Measurements from ENCODE around the gene TRIM24.

TRIM24 gene

DNA sequence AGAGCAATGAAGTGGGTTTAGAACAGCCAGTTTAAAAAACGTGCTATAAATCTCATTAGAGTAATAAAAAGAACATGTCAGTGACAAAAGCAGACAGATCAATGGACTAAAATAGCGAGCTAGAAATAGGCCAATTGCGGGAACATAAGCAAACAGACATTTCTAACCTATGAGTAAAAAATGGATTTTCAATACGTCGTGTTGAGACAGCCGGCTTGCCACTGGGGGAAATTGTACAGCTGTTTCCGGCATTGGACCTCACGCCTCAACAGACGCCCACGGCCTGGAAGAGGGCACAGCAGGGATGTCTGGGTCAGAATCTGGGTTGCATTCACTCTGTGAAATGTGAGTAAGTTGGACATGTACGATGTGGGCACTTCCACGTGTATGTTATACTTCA is 148.2 kb downstream of the TRIM24 start:
- no peak for TF ChIP-seq ZFX (IDR thresholded peaks at IDR 0.05)
- TF ChIP-seq, protein P1, sequence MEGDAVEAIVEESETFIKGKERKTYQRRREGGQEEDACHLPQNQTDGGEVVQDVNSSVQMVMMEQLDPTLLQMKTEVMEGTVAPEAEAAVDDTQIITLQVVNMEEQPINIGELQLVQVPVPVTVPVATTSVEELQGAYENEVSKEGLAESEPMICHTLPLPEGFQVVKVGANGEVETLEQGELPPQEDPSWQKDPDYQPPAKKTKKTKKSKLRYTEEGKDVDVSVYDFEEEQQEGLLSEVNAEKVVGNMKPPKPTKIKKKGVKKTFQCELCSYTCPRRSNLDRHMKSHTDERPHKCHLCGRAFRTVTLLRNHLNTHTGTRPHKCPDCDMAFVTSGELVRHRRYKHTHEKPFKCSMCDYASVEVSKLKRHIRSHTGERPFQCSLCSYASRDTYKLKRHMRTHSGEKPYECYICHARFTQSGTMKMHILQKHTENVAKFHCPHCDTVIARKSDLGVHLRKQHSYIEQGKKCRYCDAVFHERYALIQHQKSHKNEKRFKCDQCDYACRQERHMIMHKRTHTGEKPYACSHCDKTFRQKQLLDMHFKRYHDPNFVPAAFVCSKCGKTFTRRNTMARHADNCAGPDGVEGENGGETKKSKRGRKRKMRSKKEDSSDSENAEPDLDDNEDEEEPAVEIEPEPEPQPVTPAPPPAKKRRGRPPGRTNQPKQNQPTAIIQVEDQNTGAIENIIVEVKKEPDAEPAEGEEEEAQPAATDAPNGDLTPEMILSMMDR (conservative IDR thresholded peaks at IDR 0.05), result no peak
- H3K27ac ChIP-seq, result no peak overlapping the region

DNA sequence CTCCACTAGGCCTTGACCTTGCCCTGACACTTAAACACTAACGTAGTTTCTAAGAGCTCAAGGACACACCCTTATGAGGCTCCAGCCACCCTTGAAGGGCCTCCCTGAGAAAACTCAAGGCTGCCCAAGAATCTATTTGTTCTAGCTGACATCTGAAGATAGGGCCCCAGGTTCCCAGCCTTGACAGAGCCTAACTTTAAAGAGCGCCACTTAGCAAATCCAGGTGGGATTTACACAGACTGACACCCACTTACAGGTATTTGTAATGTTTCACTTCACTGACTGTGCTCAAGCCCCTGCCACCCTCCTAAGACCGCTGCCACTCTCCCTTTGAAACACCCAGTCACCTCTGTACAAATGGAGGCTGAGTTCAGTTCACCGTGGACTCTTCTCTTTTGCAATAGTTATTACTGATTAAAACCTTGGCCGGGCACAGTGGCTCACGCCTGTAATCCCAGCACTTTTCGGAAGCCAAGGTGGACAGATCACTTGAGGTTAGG is 150.7 kb downstream of the TRIM24 start:
- H3K27ac ChIP-seq, result no peak overlapping the region
- TF ChIP-seq, protein P1 (conservative IDR thresholded peaks at IDR 0.05), result no peak
- no peak for TF ChIP-seq ZFX (IDR thresholded peaks at IDR 0.05)

DNA sequence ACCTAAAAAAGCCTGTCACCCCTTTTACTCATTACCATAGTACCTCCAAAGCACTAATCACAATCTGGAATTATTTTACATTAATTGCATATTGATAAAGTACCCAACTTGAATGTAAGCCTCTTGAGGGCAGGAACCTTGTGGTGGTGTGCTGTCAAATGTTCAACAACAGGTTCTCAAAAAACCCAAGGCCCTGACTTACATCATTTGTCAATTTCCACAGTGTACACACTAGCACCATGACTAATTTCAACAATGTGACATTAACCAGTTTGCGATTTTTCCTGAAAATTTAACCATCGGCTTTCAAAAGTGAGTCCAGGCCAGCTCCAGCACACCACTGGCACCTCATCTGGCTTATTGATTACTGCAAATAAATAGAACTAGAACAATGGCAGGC is 153.6 kb downstream of the TRIM24 start:
- no peak overlapping the region for H3K27ac ChIP-seq
- TF ChIP-seq ZFX (IDR thresholded peaks at IDR 0.05), result no peak
- TF ChIP-seq, protein P1 (conservative IDR thresholded peaks at IDR 0.05), result no peak

DNA sequence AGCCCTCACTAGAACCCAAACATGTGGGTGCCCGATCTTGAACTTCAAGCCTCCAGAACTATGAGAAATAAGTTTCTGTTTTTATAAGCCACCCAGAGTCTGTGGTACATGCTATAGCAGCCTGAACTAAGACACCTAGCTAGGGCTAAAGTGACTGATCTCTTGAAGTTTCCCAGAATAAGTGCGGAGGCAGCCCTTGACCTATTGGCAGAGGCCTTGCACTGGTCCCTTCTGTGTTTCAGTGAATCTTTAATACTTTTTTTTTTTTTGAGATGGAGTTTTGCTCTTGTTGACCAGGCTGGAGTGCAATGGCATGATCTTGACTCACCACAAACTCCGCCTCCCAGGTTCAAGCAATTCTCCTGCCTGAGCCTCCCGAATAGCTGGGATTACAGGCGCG is 156.0 kb downstream of the TRIM24 start:
- H3K27ac ChIP-seq, result no peak overlapping the region
- TF ChIP-seq ZFX (IDR thresholded peaks at IDR 0.05), result no peak
- TF ChIP-seq, protein P1 (conservative IDR thresholded peaks at IDR 0.05), result no peak

DNA sequence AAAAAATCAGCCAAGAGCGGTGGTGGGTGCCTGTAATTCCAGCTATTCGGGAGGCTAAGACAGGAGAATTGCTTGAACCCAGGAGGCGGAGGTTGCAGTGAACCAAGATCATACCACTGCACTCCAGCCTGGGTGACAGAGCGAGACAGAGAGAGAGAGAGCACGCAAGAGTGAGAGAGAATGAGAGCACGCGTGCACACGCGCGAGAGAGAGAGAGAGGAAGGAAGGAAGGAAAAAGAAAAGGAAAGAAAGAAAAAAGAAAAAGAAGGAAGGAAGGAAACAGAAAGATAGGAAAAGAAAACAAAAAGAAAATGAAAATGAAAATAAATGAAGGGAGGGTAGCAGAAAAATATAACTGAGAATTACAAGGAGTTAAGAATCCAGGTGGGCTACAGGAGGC is 158.4 kb downstream of the TRIM24 start:
- H3K27ac ChIP-seq, result no peak overlapping the region
- TF ChIP-seq, protein P1 (conservative IDR thresholded peaks at IDR 0.05), result no peak
- no peak for TF ChIP-seq ZFX (IDR thresholded peaks at IDR 0.05)

DNA sequence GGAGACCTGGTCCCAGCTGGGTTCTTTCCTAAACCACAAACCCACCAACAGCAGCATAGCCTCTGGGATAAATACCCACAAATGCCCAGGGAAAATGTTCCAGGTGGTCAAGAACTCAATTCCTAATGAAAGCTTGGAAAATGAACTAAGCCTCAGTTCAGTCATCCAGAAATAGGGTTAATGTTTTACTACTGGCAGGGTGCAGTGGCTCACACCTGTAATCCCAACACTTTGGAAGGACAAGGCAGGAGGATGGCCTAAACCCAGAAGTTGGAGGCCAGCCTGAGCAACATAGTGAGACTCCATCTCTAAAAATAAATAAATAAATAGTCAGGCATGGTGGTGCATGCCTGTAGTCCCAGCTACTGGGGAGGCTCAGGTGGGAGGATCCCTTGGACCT is 158.9 kb downstream of the TRIM24 start:
- TF ChIP-seq, protein P1 (conservative IDR thresholded peaks at IDR 0.05), result no peak
- no peak for TF ChIP-seq ZFX (IDR thresholded peaks at IDR 0.05)
- H3K27ac ChIP-seq, result no peak overlapping the region

DNA sequence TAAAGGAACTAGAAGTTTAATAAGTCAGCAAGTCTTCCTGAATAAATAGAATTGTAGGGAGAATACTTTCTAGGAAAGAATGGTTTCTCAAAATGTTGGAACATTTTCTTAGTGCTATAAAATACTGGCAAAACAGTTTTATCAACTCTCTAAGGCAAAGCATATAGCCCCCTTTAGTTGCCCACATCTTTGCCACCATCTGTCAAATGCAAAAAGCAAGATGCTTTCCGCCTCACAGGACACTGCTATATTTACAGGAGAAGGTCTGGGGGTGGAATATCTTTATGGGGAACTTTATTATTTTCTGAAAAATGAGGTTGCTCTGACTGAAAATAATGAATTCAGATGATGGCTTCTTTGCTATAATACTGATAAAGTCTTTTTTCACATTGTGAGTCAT is 162.8 kb downstream of the TRIM24 start:
- no peak overlapping the region for H3K27ac ChIP-seq
- TF ChIP-seq, protein P1 (conservative IDR thresholded peaks at IDR 0.05), result no peak
- TF ChIP-seq ZFX (IDR thresholded peaks at IDR 0.05), result no peak
